CD1c-positive myeloid dendritic cell (primary cell): ENCODE results near the gene PCA3.
A peak's percentile ranks its signal among the peaks of the same experiment; 100 is the strongest.
"Not testable (repeated sequence)": the region's sequence is repeated elsewhere in the genome, so short reads cannot be mapped to it uniquely, and the experiment has no call there.

Experiments
- DNase-seq: peaks from one replicate; pipeline ENCODE4 v3.0.0-alpha.2; 2016; ENCODE audit errors: extremely low spot score

Gene PCA3

GRCh38 chr9:76764138-76764537 lies at the start of gene PCA3:
TSS of gene PCA3 (plus strand) at chr9:76764438.
- DNase-seq = no peak

DNA sequence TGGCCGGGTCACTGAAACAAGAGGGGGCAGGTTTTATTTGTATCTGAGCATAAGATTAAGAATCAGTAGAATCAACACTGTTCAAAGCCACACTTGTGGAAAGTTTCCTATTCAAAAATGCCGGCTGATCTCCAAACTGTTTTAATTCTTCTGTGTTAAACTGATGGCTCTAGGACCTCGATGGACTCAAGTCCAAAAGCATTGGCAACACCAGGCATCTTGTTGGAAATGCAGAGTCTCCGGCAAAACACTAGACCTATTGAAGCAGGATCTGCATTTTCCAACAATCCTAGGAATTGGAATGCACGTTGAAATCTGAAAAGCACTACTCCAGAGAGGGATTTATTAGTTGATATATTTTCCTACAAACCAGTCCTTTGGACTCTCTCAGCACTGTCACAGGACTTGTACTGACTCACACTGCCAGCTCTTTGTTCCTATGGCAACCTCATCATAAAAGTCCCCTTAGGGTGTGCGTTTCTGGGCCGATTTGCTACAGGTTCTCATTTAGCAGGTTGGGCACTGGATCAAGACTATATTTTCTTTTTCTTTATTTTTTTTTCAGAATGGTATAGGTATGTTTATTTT lies 48.1 kb upstream of the PCA3 start:
- DNase-seq = no peak

- DNase-seq = peak; percentile 8
Observed at GRCh38 chr9:76717176-76717575, 47.1 kb upstream of the PCA3 start.

DNA sequence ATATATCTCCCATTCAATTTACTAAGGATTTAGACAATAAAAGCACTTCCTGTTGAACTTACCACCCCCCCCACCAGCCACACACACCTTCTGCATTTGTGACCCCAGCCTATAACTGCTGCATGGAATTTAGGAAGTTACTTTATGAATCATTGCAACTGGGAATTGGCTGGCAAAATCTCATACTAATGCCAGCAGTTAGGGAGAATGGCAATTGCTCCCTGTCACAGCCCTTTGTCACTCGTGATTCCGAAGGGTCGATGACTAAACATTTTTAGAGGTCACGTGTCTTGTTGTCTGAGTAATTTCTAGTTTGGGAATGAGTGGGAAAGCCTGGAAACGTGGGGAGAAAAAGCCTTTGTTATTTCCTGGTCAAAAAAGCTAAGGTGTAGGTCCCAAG lies 46.6 kb upstream of the PCA3 start:
- DNase-seq = peak; percentile 72

- DNase-seq = no peak
Observed at GRCh38 chr9:76718166-76718565, 46.1 kb upstream of the PCA3 start.

DNA sequence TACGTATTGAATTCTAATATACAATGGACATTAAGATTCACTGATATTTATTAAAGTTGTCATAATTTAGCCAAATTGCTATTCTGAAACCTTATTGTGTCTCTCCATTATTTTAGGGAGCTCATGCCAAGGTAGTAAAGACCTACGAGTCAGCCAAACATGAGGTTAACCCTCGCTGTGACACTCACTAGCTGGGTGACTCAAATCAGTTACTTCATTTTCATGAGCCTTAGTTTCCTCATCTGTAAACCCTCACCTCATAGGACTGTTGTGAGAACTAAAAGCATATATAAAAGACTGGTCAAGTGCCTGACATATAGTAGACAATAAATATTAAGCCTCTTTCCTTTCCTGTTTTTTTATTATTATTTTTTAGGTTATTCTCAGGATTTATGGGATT lies 44.0 kb upstream of the PCA3 start:
- no peak for DNase-seq

- DNase-seq = peak; percentile 10
Observed at GRCh38 chr9:76725011-76725546, 39.2 kb upstream of the PCA3 start.

GRCh38 chr9:76725885-76726284 lies 38.4 kb upstream of the PCA3 start:
- DNase-seq = no peak

DNA sequence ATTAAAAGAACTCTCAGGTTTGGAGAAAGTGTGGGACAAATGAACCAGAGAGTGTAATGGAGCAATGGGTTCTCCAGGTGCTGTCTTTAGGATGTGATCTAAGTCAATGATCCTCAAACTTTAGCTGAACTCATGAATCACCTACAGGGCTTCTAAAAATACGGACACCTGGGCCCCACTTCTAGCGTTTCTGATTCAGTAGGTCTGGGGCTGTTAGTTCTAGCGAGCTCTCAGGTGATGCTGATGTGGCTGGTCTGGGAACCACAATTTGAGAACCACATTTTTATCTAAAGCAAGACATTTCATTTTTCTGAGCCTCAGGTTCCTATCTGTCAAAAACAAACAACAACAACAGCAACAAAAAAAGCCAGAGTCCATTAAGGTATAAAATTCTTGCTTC lies 35.1 kb upstream of the PCA3 start:
- DNase-seq = no peak

DNA sequence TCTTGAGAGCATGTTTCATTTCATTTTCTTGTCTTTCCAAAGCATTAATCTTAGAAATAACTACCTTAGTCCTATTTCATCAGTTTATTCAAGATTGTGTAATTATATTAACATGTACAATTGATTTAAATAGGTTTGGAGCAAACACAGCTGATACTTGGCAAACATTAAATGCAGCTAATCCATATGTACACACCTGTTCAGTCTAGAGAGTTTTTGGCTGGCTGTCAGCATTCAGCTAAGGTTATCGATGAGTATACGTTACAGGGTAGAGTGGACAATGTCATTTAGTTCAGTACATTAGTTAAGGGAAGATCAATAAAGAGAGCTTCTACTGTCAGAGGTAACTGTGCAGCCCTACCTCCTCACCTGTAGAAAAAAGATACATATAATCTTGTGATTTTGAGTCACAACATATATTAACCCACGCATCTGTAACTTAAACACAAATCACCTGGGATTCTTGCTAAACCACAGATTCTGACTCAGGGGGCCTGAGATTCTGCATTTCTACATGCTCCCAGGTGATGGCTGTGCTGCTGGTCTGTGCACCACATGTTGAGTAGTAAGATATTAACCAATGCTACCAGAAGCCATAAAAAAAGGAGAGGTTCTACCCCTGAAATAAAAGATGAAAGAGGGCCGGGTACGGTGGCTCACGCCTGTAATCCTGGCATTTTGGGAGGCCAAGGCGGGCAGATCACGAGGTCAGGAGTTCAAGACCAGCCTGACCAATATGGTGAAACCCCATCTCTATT lies 34.1 kb upstream of the PCA3 start:
- DNase-seq = no peak

DNA sequence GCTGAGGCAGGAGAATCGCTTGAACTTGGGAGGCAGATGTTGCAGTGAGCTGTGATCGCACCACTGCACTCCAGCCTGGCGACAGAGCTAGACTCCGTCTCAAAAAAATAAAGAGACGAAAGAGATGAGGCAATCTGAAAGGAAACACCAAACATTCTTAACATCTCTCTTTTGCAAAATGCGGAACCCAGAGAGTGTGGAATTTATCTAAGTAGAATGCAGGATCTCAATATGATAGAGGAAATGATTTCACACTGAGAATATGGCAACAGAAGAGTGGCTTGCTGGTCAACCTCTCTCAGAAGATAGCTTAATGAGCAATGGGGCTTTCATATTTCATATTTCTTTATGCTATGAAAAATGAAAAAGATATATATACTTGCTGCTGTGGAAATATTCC lies 33.4 kb upstream of the PCA3 start:
- no peak for DNase-seq

GRCh38 chr9:76732341-76732958 lies 31.8 kb upstream of the PCA3 start:
- DNase-seq = no peak

DNA sequence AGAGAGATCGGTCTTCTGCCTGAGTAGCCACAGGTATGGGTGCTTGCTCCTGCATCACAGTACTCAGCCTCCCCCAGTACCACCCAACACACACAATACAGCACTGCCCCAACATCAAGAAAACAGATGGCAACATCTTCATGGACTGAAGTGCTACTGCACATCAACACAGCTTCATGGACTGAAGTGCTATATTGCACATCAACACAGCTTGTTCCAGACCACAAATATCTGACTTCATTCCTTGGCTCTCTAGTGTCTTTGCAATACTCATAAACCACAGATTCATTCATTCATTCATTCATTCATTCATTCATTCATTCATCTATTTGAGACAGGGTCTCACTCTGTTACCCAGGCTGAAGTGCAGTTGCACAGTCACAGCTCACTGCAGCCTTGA lies 31.1 kb upstream of the PCA3 start:
- no peak for DNase-seq

GRCh38 chr9:76734716-76735115 lies 29.5 kb upstream of the PCA3 start:
- no peak for DNase-seq

- DNase-seq = no peak
Observed at GRCh38 chr9:76737154-76737902, 26.9 kb upstream of the PCA3 start.

GRCh38 chr9:76738402-76738801 lies 25.8 kb upstream of the PCA3 start:
- DNase-seq = no peak

DNA sequence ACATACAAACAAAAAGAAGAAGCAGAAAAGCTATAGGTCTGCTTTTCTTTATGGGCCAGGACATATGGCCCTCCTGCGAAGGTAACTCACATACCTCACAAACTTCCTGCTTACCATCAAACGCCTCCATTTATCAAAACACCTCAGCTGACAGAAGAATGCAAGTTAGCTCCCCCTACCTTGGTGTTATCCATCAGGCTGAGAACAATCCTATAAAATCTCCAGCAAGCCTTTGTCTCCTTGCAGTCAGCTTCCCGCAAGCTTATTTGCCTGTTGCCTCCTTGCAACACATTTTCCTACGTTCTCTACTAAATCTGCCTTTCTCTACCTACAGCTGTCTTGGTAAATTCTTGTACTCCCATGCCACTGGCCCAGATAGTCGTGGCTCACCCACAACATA lies 22.7 kb upstream of the PCA3 start:
- DNase-seq = no peak

DNA sequence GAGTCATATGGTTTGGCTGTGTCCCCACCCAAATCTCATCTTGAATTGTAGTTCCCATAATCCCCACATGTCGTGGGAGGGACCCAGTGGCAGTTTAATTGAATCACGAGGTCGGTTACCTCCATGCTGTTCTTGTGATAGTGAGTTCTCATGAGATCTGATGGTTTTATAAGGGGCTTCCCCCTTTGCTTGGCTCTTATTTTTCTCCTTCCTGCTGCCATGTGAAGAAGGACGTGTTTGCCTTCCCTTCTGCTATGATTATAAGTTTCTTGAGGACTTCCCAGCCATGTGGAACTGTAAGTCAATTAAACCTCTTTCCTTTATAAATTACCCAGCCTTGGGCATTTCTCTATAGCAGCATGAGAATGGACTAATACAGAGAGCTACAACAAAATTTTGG lies 21.3 kb upstream of the PCA3 start:
- not testable (repeated sequence) for DNase-seq

DNA sequence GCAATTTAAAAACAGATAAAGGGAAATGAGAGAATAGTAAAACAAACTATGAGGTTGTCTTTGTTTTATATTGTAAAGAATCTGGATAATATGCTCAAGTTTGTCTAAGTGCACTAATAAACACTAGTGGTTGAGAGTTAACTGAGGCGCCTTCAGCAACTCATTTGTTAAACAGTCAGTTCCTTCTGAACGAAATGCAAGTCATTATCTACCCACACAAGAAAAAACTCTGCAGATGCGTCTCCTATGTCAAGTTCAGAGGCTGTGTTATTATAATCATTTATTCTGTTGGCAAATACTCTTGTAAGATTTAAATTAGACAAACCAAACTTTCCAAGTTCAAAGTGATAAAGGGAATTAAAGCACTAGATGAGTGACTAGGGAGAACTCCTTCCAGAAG lies 20.3 kb upstream of the PCA3 start:
- no peak for DNase-seq

DNA sequence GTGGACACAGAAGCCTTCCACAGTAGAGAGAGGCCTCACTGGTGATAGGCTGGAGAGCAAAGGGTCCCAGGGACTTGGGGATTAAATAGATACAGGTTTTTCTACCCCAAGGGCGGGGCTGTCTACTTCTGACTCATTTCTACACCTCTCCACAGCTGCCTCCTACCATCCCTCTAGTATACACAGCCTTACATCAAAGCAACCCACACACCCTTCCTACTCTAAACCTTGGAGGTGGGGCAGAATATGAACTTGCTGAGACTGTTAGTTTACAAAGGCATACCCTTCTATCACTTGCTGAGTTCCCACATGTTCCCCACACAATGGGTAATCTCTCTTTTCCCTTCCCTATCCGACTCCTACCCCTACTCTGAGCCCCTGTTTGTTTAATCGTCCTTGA lies 19.9 kb upstream of the PCA3 start:
- DNase-seq = no peak

GRCh38 chr9:76751001-76751400 lies 13.2 kb upstream of the PCA3 start:
- no peak for DNase-seq

DNA sequence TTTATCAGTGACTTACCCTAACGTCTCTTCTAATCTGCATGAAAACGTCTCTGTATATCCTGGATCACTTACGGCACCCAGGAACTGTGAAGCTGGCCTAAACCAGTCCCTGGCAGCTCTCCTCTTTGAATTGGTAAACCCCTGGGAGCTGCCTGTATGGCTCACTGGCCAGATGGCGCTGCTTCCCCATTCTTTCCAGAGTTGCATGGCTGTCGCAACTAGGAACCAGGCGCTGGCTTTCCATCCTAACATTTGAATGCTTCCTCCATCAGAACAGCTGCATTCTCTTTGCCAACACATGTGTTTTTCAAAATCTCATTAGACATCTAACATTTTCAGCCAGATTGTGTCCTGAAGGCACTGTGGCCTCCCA lies 8.0 kb upstream of the PCA3 start:
- no peak for DNase-seq
